Stimulated activated CD8-positive, alpha-beta memory T cell treated with anti-CD3 and anti-CD28 coated beads, Interleukin-4, amount 100 ng/mL, for 48 hours (primary cell): ENCODE data around the gene SRRT.

Experiments
- DNase-seq: peaks from one replicate; pipeline ENCODE4 v3.0.0-alpha.2; 2020

Gene SRRT

DNA sequence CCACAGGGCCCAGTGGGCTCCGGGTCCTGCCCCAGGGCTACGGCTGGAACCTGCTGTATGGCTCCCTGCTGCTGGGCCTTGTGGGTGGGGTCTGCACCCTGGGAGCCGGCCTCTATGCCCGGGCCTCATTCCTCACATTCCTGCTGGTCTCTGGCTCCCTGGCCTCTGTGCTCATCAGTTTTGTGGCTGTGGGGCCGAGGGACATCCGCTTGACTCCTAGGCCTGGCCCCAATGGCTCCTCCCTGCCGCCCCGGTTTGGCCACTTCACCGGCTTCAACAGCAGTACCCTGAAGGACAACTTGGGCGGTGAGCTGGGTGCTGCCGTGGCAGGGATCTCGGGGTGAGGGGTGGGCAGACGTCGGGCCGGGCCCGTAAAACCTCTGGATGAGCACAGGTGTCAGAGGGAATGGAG is 18.0 kb upstream of the SRRT start:
- DNase-seq, result no peak

DNA sequence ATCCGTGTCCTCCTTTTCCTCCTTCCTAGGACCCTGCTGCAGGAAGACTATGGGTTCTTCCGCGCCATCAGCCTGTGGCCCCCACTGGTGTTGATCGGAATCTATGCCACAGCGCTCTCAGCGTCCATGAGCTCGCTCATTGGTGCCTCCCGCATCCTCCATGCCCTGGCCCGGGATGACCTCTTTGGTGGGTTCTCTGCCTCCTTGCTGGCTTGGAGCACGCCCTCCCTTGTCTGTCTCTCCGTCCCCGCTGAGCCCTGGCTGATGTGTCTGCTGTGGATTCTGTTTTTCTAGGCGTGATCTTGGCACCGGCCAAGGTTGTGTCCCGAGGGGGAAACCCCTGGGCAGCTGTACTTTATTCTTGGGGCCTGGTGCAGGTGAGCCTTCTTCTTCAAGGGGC is 15.0 kb upstream of the SRRT start:
- no peak for DNase-seq

DNA sequence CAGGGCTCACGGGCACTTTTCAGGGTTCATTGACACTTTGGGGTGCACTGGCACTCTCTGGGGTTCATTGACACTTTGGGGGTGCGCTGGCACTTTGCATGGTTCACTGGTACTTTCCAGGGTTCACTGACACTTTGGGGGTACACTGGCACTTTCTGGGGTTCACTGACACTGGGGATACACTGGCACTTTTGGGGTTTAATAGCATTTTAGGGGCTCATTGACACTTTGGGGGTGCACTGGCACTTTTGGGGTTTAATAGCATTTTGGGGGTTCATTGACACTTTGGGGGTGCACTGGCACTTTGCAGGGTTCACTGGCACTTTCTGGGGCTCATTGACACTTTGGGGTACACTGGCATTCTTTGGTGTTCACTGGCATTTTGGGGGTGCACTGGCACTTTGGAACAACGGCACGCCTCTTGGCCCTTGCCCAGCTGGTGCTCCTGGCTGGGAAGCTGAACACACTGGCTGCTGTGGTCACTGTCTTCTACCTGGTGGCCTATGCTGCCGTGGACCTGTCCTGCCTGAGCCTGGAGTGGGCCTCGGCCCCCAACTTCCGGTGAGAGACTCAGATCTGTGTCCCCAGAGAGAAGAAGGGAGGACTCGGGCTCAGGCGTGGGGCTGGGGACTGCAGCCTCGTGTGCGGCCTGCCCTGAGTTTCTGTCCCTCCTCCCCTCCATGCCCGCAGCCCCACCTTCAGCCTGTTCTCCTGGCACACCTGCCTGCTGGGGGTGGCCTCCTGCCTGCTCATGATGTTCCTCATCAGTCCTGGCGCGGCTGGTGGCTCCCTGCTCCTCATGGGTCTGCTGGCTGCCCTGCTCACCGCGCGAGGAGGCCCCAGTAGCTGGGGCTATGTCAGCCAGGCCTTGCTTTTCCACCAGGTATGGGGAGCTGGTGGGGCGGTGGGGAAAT is 13.9 kb upstream of the SRRT start:
- DNase-seq, result no peak

DNA sequence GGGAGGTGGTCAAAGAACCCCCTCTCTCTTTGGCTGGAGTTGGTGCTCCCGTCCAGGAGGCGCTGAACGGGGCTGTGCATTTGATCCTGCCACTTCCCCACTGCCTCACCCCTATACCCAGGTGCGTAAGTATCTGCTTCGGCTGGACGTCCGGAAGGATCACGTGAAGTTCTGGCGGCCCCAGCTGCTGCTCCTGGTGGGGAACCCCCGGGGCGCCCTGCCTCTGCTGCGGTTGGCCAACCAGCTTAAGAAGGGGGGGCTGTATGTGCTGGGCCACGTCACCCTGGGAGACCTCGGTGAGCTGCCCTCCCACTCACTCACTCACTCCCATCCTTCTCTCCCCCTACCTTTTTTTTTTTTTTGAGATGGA is 13.3 kb upstream of the SRRT start:
- no peak for DNase-seq

DNA sequence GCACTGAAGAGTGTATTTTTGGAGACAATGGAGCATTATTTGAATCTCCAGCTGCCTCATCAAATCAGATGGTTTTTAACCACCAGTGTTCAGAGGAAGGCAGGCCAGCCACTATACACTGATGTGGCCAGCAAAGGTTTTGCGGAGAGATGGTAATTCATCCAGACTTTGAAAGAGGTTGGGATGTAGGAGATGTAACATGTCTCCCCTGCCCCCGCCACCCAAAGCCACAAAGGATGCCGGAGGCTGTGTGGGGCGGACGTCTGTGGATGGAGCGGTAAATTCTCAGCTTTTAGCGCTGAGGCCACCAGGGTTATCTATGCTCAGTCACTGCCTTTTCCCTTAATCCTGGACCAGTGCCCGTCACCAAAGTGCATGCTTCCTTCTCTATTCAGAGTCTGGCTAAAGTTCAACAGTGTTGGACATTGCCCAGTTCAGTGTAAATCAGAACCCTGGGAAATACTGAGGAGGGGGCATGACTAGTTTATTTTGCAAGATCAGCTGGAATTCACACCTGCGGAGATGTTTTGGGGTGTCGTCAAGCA is 11.4 kb upstream of the SRRT start:
- no peak for DNase-seq

DNA sequence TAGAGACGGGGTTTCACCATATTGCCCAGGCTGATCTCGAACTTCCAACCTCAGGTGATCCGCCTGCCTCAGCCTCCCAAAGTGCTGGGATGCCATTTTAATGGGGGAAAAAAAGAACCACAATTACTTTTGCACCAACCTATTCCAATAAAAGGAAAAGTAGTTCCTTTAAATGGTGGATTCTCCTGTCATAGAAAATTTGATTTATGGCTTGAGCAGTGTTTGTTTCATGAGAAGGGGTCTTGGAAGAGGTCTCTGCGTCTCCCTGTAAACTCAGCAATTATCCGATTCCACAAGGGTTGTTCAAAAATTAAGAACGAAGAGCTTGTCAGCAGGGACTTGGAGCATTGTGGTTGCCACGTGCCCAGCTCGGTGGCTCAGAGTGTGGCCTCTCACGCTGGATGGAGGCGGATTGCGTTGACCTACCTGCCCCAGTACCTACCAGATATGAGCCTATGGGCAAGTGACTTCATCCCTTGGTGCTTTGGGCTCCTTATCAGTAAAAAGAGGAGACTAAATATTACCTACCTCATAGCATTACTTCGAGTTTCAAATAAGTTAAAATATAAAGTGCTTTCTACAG is 10.5 kb upstream of the SRRT start:
- DNase-seq, result no peak

DNA sequence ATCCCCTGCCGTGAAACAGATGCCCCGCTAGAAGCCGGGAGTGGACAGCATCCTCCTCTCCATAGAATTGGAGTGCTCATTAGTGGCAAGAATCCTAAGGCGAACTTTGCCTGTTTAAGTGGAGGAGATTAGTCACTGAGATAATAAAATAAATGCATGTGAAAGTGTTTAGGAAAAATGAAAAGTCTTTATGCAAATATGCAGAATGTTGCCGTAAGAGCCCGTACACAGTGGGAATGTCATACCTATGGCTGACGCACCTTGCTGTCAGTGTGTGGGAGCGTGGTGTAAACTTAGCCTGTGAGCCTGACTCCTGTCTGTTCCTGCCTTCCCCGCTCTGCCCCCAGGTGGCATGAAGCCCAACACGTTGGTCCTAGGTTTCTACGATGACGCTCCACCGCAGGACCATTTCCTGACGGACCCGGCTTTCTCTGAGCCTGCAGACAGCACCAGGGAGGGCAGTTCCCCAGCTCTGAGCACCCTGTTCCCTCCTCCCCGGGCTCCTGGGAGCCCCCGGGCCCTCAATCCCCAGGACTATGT is 9.5 kb upstream of the SRRT start:
- DNase-seq, result no peak

DNA sequence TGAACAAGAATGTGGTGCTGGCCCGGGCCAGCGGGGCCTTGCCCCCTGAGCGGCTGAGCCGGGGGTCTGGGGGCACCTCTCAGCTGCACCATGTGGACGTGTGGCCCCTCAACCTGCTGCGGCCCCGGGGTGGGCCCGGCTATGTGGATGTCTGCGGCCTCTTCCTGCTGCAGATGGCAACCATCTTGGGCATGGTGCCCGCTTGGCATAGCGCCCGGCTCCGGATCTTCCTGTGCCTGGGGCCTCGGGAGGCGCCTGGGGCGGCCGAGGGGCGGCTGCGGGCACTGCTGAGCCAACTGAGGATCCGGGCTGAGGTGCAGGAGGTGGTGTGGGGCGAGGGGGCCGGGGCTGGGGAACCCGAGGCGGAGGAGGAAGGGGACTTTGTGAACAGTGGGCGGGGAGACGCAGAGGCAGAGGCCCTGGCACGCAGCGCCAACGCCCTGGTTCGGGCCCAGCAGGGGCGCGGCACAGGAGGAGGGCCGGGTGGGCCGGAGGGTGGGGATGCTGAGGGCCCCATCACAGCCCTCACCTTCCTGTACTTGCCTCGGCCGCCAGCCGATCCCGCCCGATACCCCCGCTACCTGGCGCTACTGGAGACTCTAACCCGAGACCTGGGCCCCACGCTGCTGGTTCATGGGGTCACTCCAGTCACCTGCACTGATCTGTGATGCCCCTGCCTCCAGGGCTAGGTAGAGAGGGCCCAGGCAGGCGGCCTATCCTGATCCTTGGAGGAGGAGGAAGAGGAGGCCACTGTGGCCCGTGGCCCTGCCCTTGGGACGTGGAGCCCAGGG is 8.8 kb upstream of the SRRT start:
- DNase-seq, result peak; percentile 59

DNA sequence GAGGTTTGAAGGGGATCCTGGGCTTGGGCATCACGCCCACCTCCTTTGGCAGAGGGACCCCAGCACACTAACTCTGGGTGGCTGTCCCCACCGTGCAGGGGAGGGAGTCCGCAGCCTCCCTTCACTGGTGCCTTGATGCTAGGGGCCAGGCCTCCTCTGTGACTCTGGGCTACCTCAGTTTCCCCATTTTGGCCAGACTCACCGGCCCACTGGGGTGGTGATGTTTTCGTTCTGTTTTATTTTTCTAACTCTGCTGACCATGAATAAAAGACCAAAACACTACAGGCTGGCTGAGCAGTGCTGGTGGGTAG is 8.2 kb upstream of the SRRT start:
- DNase-seq, result no peak

DNA sequence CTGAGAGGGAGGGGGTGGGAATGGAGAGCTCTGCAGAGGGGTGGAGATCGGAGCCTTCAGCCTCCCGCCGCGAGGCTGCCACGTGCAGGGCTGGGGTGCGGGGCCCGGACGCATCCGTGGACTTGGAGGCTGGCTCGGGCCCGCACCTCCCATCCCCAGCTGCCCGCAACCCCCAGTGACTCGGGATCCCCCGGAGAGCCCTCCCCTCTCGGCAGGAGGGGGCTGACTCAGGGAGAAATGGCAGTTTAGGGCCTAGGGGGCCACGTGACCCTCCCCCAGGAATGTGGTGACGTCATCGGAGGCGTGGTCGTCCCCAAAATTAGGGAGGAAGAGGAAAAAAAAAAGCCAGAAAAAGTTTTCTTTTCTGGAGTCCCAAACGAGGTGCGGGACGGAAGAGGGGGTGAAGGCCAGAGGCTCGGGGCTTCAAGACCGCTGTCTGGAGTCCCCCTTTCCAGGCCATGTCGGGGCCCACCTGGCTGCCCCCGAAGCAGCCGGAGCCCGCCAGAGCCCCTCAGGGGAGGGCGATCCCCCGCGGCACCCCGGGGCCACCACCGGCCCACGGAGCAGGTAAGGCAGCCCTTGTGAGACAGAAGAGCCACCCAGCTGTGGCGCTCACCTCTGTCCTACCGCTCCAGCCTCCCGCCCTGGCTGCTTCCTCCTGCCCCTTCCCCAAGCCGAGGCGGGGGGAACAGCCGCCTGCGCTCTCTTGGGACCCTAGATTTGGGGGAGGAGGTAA is 7.7 kb upstream of the SRRT start, which contains the start of gene TRIP6:
TSS of gene TRIP6 (plus strand) at position 348 of the 736 bp plus-strand sequence. CDS start at position 459, 111 bp downstream.
- DNase-seq, result peak; percentile 86

DNA sequence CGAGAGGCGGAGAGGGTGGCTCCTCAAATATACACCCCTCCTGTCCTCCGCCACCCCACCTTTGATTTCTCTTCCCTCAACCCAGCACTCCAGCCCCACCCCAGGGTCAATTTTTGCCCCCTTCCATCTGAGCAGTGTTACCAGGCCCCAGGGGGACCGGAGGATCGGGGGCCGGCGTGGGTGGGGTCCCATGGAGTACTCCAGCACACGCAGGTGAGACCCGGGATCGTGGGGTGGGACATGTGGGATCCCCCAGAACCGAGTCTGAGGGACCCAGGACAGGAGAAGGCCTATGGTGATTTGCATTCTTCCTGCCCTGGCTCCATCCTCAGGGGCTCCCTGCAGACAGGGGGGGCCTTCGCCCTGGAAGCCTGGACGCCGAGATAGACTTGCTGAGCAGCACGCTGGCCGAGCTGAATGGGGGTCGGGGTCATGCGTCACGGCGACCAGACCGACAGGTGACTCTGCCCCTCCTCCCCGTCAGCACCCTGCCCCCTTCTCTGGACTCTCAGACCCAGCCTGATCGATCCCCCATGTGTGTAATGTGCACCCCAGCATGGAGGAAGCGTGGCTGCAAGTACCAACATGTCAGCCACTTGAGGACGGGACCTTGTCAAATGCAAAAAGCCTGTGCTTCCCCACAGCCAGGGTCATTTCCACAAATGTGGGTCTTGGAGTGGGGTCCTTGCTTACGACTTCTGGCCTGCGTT is 7.0 kb upstream of the SRRT start:
- DNase-seq, result no peak

DNA sequence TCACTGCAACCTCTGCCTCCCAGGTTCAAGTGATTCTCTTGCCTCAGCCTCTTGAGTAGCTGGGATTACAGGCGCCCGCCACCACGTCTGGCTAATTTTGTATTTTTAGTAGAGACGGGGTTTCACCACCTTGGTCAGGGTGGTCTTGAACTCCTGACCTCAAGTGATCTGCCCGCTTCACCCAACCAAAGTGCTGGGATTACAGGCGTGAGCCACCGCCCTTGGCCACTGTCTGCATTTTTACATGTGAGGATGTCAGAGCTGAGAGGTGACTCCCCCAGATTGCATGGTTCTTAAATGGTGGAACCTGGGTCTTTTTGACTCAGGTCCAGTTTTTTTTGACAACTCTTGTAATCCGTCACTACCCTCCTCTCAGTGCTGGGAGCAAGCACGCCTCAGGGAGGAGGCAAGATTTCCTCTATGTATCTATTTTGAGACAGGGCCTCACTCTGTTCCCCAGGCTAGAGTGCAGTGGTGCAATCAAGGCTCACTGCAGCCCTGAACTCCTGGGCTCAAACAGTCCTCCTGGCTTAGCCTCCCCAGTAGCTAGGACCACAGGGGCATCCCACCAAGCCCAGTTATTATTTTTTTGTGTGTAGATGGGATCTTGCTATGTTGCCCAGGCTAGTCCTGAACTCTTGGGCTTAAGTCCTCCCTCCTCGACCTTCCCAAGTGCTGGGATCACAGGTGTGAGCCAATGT is 1.2 kb upstream of the SRRT start:
- no peak for DNase-seq

DNA sequence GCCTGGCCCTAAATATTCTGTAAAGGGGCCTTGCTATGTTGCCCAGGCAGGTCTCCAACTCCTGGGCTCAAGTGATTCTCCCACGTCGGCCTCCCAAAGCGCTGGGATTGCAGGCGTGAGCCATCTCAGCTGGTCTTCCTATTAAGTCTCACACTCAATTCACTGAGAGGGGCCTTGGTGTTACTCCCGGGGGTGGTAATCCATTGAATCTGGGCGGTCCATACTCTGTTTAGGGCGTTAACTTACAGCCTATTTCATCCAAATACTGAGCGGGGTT is 665 bp upstream of the SRRT start:
- no peak for DNase-seq

DNA sequence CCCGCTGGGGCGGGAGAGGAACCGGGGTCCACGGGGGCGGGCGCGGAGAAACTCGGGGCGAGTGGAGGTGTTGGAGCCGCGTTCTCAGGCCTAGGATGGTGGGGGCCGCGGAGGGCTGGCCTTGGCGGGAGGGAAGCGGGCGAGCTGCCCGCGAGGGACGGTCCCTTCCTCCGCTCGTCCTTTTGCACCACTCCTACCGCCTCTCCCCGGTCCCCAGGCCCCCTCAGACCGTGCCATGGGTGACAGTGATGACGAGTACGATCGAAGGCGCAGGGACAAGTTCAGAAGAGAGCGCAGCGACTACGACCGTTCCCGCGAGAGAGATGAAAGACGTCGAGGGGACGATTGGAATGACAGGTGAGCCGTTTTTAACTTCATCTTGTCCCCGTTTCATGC is 451 bp downstream of the SRRT start:
- DNase-seq, result no peak

DNA sequence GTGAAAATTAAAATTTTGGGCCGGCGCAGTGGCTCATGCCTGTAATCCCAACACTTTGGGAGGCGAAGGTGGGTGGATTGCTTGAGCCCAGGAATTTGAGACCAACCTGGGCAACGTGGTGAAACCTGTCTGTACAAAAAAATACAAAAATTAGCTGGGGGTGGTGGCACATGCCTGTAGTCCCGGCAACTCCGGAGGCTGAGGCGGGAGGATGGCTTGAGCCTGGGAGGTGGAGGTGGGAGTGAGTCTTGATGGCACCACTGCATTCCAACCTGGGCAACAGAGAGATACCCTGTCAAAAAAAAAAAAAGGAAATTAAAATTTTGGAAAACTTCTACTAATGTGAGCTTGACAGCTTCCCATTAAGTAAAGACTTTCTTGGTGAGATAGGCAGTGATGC is 3.1 kb downstream of the SRRT start:
- DNase-seq, result no peak

DNA sequence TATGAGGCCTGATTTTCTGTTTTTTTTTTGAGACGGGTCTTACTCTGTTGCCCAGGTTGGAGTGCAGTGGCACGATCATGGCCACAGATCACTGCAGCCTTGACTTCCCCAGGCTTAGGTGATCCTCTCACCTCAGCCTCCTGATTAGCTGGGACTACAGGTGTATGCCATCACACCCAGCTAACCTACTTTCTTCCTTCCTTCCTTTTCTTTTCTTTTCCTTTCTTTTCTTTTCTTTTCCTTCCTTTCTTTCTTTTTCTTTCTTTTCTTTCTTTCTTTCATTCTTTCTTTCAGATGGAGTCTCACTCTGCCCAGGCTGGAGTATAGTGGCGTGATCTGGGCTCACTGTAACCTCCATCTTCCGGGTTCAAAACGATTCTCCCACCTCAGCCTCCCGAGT is 3.8 kb downstream of the SRRT start:
- no peak for DNase-seq

DNA sequence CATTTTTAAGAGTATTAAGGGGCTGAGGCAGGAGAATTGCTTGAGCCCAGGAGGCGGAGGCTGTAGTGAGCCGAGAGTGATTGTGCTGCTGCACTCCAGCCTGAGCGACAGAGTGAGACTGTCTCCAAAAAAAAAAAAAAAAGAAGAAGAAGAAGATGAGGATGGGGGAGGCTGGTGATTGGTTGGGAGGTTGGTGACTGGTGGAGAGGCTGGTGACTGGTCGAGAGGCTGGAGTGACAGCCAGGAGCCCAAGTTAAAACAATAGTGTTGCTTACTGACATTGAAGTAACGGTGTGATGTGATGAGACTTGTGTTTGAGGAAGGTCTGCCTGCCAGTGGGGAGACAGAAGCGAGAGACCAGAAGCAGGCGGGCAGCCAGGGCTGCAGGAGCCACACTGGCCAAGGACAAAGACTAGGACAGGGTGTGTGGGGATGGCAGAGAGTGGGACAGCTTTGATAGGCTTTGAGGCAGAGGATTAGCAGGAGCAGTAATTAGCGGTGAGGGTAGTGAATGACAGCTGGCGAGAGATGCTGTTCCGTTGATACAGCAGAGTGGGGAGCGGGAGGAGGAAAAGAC is 4.9 kb downstream of the SRRT start:
- DNase-seq, result no peak

DNA sequence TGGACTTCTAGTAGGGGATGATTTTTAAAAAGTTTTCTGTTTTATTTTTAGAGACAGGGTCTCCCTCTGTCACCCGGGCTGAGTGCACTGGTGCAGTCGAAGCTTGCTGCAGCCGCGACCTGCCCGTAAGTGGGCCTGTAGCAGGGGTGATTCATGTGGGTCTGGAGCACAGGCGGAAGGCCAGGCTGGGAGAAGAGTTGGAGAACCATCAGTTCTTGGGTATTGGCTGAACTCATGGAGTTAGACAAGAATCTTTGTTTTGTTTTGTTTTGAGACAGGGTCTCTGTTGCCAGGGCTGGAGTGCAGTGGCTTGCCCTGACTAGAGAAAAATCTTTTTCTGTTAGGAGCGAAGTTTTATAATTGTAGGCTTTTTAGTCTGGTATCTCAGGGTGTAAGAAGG is 5.7 kb downstream of the SRRT start:
- DNase-seq, result no peak

DNA sequence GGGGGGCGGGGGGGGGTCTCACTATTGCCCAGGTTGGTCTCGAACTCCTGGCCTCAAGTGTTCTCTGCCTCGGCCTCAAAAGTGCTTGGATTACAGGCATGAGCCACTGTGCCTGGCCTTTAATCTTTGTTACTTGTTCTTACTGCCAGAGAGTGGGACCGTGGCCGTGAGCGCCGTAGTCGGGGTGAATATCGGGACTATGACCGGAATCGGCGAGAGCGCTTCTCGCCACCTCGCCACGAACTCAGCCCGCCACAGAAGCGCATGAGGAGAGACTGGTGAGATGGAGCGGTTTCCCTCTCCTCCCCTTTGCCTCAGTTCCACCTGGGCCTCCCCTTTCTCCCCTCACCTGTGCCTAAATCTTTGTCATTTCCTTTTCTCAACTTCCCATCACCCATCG is 6.2 kb downstream of the SRRT start:
- DNase-seq, result no peak

DNA sequence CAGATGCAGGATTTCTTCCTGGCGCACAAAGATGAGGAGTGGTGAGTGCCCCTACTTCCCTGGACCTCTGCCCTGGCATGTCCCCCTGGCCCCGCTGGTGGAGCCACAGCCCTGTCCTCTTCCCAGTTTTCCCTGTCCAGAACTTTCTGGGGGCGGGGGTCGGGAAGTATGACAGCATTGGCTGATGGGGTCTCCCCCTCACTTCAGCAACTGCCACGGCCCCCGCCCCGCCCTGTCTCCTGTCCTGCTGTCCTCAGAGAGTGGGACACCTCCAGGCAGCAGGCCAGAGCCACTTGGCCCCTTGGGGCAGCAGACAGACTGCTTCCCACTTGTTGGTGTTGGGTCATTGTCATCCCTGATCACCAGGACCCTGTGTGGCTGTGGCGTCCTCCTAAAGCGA is 7.3 kb downstream of the SRRT start:
- no peak for DNase-seq
